Naive B cell (primary cell): ENCODE measurements around the gene MON1A. TPM values are rescaled to one million over a fixed set of nuclear protein-coding genes. Genes with fewer than 3 reads are reported as not detected.

ENCODE experiments used
- ATAC-seq, 2 donors: fragments of 150-1000 bp; cut with Tn5 transposase; 2 replicates each; pipeline ENCODE4 v1.10.0; 2021; ENCODE audit warnings: low read depth in 2 of 2, mild to moderate bottlenecking in 2 of 2, moderate library complexity in 2 of 2
- DNase-seq: peaks from one replicate; pipeline ENCODE4 v3.0.0; 2022
- H3K27ac Mint-ChIP-seq, 6 donors: one replicate each; pipeline ENCODE4 v1.8.0; 2020 to 2022; ENCODE audit warnings: mild to moderate bottlenecking in 6 of 6, mixed read lengths in 6 of 6, moderate library complexity in 5 of 6, inconsistent platforms in 2 of 6
- H3K27me3 Mint-ChIP-seq, 3 donors: one replicate each; pipeline ENCODE4 v1.8.0; 2021 to 2022; ENCODE audit warnings: mixed read lengths in 3 of 3, mild to moderate bottlenecking in 1 of 3
- H3K36me3 Mint-ChIP-seq, 2 donors: one replicate each; pipeline ENCODE4 v1.8.0; 2020 to 2022; ENCODE audit warnings: mixed read lengths in 2 of 2, inconsistent platforms in 1 of 2, mild to moderate bottlenecking in 1 of 2
- H3K4me1 Mint-ChIP-seq, 3 donors: one replicate each; pipeline ENCODE4 v1.8.0; 2020 to 2022; ENCODE audit warnings: mixed read lengths in 3 of 3, inconsistent platforms in 1 of 3, mild to moderate bottlenecking in 1 of 3, moderate library complexity in 1 of 3
- H3K4me3 Mint-ChIP-seq, 8 donors: one replicate each; pipeline ENCODE4 v1.8.0; 2020 to 2022; ENCODE audit warnings: mild to moderate bottlenecking in 8 of 8, mixed read lengths in 8 of 8, moderate library complexity in 8 of 8, inconsistent platforms in 2 of 8
- H3K9me3 Mint-ChIP-seq, 7 donors: one replicate each; pipeline ENCODE4 v1.8.0; 2020 to 2022; ENCODE audit warnings: mixed read lengths in 7 of 7, mild to moderate bottlenecking in 5 of 7, inconsistent platforms in 2 of 7, moderate library complexity in 1 of 7
- polyA plus RNA-seq, 6 donors: library from polyadenylated mRNA; unstranded; fragments of 300-500 nt; fragmentation: Illumina TruSeq; gene quantifications; one replicate each; pipeline ENCODE4 v1.2.3, GENCODE V29; 2021; ENCODE audit warnings: low read depth in 6 of 6

Gene MON1A
- polyA plus RNA-seq, 6 donors from 2014 or later = 6.3 to 12.3 (median 8.0) TPM

GRCh38 chr3:49898991-49899390 is 30.6 kb downstream of the MON1A start:
- peaks cover 2 to 5% (median 4%) of the 10 kb centered on the region in 3 donors for H3K4me1 Mint-ChIP-seq
- H3K27me3 Mint-ChIP-seq = no peaks in the 10 kb centered on the region
- H3K9me3 Mint-ChIP-seq = no peaks in the 10 kb centered on the region
- H3K27ac Mint-ChIP-seq = peak overlapping the region in 1 of 6 donors; percentile 44
- no peaks in the 10 kb centered on the region for H3K36me3 Mint-ChIP-seq
- DNase-seq (no peak), ATAC-seq (no peak)
- H3K4me3 Mint-ChIP-seq = no peak overlapping the region

GRCh38 chr3:49896345-49896744 is 33.3 kb downstream of the MON1A start:
- DNase-seq (no peak), ATAC-seq (no peak)
- no peaks in the 10 kb centered on the region for H3K27me3 Mint-ChIP-seq
- H3K9me3 Mint-ChIP-seq = no peaks in the 10 kb centered on the region
- no peak overlapping the region for H3K4me3 Mint-ChIP-seq
- no peaks in the 10 kb centered on the region for H3K36me3 Mint-ChIP-seq
- H3K27ac Mint-ChIP-seq = peak overlapping the region in 1 of 6 donors; percentile 26
- peaks cover 0 to under 1% (median 0%) of the 10 kb centered on the region in 3 donors for H3K4me1 Mint-ChIP-seq

- no peaks in the 10 kb centered on the region for H3K4me1 Mint-ChIP-seq
These were observed 33.8 kb downstream of the MON1A start for GRCh38 chr3:49895791-49896190.

GRCh38 chr3:49889296-49889695 is 40.3 kb downstream of the MON1A start:
- Mint-ChIP-seq H3K36me3 (no peaks in the 10 kb centered on the region), H3K27ac (no peak overlapping the region), H3K9me3 (no peaks in the 10 kb centered on the region), H3K27me3 (no peaks in the 10 kb centered on the region), H3K4me3 (no peak overlapping the region), H3K4me1 (no peaks in the 10 kb centered on the region)
- DNase-seq (no peak), ATAC-seq (no peak)

More at GRCh38 chr3:49895791-49896190, 33.8 kb downstream of the MON1A start:
- peak overlapping the region in 1 of 6 donors; percentile 68 for H3K27ac Mint-ChIP-seq
- DNase-seq = no peak
- no peak for ATAC-seq
- no peaks in the 10 kb centered on the region for H3K36me3 Mint-ChIP-seq
- no peak overlapping the region for H3K4me3 Mint-ChIP-seq
- no peaks in the 10 kb centered on the region for H3K27me3 Mint-ChIP-seq
- H3K9me3 Mint-ChIP-seq = no peaks in the 10 kb centered on the region

- peaks cover 0 to 3% (median 2%) of the 10 kb centered on the region in 3 donors for H3K27me3 Mint-ChIP-seq
- H3K4me3 Mint-ChIP-seq = no peak overlapping the region
- no peaks in the 10 kb centered on the region for H3K4me1 Mint-ChIP-seq
- no peaks in the 10 kb centered on the region for H3K36me3 Mint-ChIP-seq
- no peak for ATAC-seq
- DNase-seq = no peak
- no peaks in the 10 kb centered on the region for H3K9me3 Mint-ChIP-seq
- peak overlapping the region in 2 of 6 donors; percentile 50 to 69 for H3K27ac Mint-ChIP-seq
These were observed 42.7 kb downstream of the MON1A start for GRCh38 chr3:49886922-49887265.

GRCh38 chr3:49883998-49884397 is 45.6 kb downstream of the MON1A start:
- no peaks in the 10 kb centered on the region for H3K36me3 Mint-ChIP-seq
- no peaks in the 10 kb centered on the region for H3K4me1 Mint-ChIP-seq
- no peak overlapping the region for H3K27ac Mint-ChIP-seq
- no peak overlapping the region for H3K4me3 Mint-ChIP-seq
- H3K9me3 Mint-ChIP-seq = no peaks in the 10 kb centered on the region
- DNase-seq (no peak), ATAC-seq (no peak)
- peaks cover 0 to 8% (median 6%) of the 10 kb centered on the region in 3 donors for H3K27me3 Mint-ChIP-seq

- no peak overlapping the region for H3K27ac Mint-ChIP-seq
- H3K9me3 Mint-ChIP-seq = no peaks in the 10 kb centered on the region
- ATAC-seq (no peak), DNase-seq (no peak)
- H3K27me3 Mint-ChIP-seq = peaks cover 0 to 8% (median 6%) of the 10 kb centered on the region in 3 donors
- H3K36me3 Mint-ChIP-seq = no peaks in the 10 kb centered on the region
- no peak overlapping the region for H3K4me3 Mint-ChIP-seq
- no peaks in the 10 kb centered on the region for H3K4me1 Mint-ChIP-seq
These were observed 47.4 kb downstream of the MON1A start for GRCh38 chr3:49882166-49882565.

- H3K27ac Mint-ChIP-seq = no peak overlapping the region
- no peak overlapping the region for H3K4me3 Mint-ChIP-seq
- no peaks in the 10 kb centered on the region for H3K9me3 Mint-ChIP-seq
- H3K27me3 Mint-ChIP-seq = peaks cover 0 to 8% (median 6%) of the 10 kb centered on the region in 3 donors
- DNase-seq = no peak
- no peak for ATAC-seq
- H3K4me1 Mint-ChIP-seq = no peaks in the 10 kb centered on the region
- no peaks in the 10 kb centered on the region for H3K36me3 Mint-ChIP-seq
These were observed 48.9 kb downstream of the MON1A start for GRCh38 chr3:49880581-49881315.

- DNase-seq (no peak), ATAC-seq (no peak)
- peaks cover 0 to 15% (median 9%) of the 10 kb centered on the region in 3 donors for H3K27me3 Mint-ChIP-seq
- H3K4me3 Mint-ChIP-seq = no peak overlapping the region
- H3K36me3 Mint-ChIP-seq = no peaks in the 10 kb centered on the region
- no peaks in the 10 kb centered on the region for H3K9me3 Mint-ChIP-seq
- H3K27ac Mint-ChIP-seq = peak overlapping the region in 1 of 6 donors; percentile 29
- no peaks in the 10 kb centered on the region for H3K4me1 Mint-ChIP-seq
These were observed 49.9 kb downstream of the MON1A start for GRCh38 chr3:49879721-49880120.

GRCh38 chr3:49878686-49879085 is 50.9 kb downstream of the MON1A start:
- no peaks in the 10 kb centered on the region for H3K4me1 Mint-ChIP-seq
- no peak overlapping the region for H3K4me3 Mint-ChIP-seq
- H3K9me3 Mint-ChIP-seq = no peaks in the 10 kb centered on the region
- H3K36me3 Mint-ChIP-seq = no peaks in the 10 kb centered on the region
- no peak for ATAC-seq
- H3K27ac Mint-ChIP-seq = no peak overlapping the region
- DNase-seq = no peak
- H3K27me3 Mint-ChIP-seq = peaks cover 0 to 16% (median 11%) of the 10 kb centered on the region in 3 donors

GRCh38 chr3:49877716-49878115 is 51.9 kb downstream of the MON1A start:
- Mint-ChIP-seq H3K36me3 (no peaks in the 10 kb centered on the region), H3K27me3 (peaks cover 0 to 16% (median 11%) of the 10 kb centered on the region in 3 donors), H3K27ac (no peak overlapping the region), H3K9me3 (no peaks in the 10 kb centered on the region), H3K4me1 (no peaks in the 10 kb centered on the region), H3K4me3 (no peak overlapping the region)
- ATAC-seq (no peak), DNase-seq (no peak)

GRCh38 chr3:49876567-49876966 is 53.0 kb downstream of the MON1A start:
- H3K4me1 Mint-ChIP-seq = no peaks in the 10 kb centered on the region
- H3K9me3 Mint-ChIP-seq = no peaks in the 10 kb centered on the region
- DNase-seq (no peak), ATAC-seq (no peak)
- no peak overlapping the region for H3K27ac Mint-ChIP-seq
- H3K27me3 Mint-ChIP-seq = peaks cover 0 to 18% (median 14%) of the 10 kb centered on the region in 3 donors
- no peaks in the 10 kb centered on the region for H3K36me3 Mint-ChIP-seq
- no peak overlapping the region for H3K4me3 Mint-ChIP-seq

- Mint-ChIP-seq H3K27ac (no peak overlapping the region), H3K27me3 (peaks cover 7 to 32% (median 22%) of the 10 kb centered on the region in 3 donors), H3K4me1 (peaks cover 0 to under 1% (median 0%) of the 10 kb centered on the region in 3 donors), H3K9me3 (no peaks in the 10 kb centered on the region), H3K36me3 (no peaks in the 10 kb centered on the region), H3K4me3 (no peak overlapping the region)
- DNase-seq (no peak), ATAC-seq (no peak)
These were observed 56.0 kb downstream of the MON1A start for GRCh38 chr3:49873623-49874022.

- no peak for DNase-seq
- H3K4me3 Mint-ChIP-seq = no peak overlapping the region
- peaks cover 7 to 40% (median 30%) of the 10 kb centered on the region in 3 donors for H3K27me3 Mint-ChIP-seq
- H3K9me3 Mint-ChIP-seq = no peaks in the 10 kb centered on the region
- H3K36me3 Mint-ChIP-seq = no peaks in the 10 kb centered on the region
- H3K27ac Mint-ChIP-seq = no peak overlapping the region
- ATAC-seq = peak; percentile 27 to 40
- peaks cover 0 to 7% (median 0%) of the 10 kb centered on the region in 3 donors for H3K4me1 Mint-ChIP-seq
These were observed 56.8 kb downstream of the MON1A start for GRCh38 chr3:49872801-49873281.
